ENCODE data around the gene HDAC9.
"Not testable (repeated sequence)": the region's sequence is repeated elsewhere in the genome, so short reads cannot be mapped to it uniquely, and the experiment has no call there.

Gene HDAC9

DNA sequence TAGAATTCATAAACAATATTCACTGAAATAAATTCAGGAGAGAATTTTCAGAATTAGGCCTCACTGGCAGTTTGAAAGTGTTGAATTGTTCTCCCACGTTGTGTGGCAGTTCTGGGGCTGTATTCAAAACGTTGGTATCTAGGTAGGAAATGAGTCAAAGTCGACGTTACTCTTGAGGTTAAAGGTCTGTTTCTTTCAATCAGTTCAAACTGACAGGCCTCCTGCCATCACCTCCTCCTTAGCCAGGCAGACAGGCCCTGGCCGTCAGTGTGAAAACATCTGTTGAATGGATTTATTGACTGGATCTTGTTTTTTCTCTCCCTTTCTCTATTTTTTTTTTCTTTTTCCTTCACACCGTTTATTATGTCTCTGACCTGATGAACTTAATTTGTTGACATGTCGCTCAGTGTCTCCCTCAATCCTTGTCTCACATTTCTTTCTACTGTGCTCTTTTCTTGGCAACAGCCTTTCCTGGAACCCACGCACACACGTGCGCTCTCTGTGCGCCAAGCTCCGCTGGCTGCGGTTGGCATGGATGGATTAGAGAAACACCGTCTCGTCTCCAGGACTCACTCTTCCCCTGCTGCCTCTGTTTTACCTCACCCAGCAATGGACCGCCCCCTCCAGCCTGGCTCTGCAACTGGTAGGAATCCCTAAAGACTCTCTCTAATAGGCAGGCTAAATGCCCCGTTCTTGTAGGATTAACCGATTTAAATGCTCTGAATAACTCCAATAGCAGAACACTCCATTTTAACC, 231.7 kb downstream of the HDAC9 start:
- no peak for DNase-seq (ENCODE audit: low spot score)

- DNase-seq (ENCODE audit: low spot score): not testable (repeated sequence)
Observed at GRCh38 chr7:18736012-18736411, 240.5 kb downstream of the HDAC9 start.

DNA sequence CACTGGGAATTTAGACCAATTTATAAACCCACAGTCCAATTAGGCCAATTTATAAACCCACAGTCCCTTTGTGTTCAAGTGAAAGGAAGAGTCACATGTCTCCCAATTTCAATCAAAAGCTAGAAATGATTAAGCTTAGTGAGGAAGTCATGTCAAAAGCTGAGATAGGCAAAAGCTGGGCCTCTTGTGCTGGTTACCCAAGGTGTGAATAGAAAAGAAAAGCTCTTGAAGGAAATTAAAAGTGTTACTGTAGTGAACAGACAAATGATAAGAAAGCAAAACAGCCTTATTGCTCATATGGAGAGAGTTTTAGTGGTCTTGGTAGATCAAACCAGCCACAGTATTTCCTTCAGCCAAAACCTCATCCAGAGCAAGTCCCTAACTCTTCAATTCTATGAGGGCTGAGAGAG, 245.0 kb downstream of the HDAC9 start:
- DNase-seq (ENCODE audit: low spot score): no peak

- DNase-seq (ENCODE audit: low spot score): peak; percentile 17
Observed at GRCh38 chr7:18753972-18754610, 258.5 kb downstream of the HDAC9 start.

- DNase-seq (ENCODE audit: low spot score): no peak
Observed at GRCh38 chr7:18754766-18755165, 259.2 kb downstream of the HDAC9 start.

GRCh38 chr7:18755793-18756192, 260.2 kb downstream of the HDAC9 start:
- no peak for DNase-seq (ENCODE audit: low spot score)

GRCh38 chr7:18756378-18757050, 261.0 kb downstream of the HDAC9 start:
- DNase-seq (ENCODE audit: low spot score): no peak

GRCh38 chr7:18760046-18760445, 264.5 kb downstream of the HDAC9 start:
- no peak for DNase-seq (ENCODE audit: low spot score)

DNA sequence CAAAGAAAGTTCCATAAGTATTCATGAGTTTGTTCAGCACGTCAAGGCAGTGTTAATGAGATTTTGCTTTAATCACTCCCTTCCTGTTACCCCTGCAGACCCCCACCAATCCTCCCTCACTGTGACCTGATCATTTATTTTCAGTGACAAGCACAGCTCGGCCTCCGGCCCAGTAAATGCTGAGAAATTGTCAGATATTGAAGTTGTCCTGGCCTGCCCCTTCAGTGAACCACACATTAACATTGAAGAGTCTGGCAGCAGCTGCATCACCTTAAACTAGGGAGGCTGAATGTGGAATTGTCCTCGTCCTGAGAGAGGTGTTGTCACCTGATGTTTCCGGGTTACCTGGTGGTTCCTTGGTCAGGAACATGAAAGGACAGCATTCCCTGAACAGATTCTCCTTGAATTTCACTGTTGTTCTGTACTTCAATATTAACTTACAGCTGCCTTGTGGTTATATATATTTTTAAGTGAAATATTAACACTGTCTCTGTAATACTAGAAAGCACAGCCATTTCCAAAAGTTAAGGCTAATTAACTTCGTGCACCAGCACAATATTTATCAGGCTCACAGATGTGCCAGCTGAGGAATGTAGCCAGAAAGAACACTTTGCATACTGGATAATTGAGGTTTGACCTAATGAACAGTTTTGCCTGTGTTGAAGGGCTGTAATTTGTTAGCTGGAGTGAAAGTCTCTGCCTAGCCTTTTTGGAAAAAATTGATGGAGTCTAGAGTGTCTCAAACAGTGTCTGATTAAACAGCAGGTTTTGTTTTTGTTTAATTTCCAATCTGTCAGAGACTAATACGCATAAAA, 265.3 kb downstream of the HDAC9 start:
- no peak for DNase-seq (ENCODE audit: low spot score)

GRCh38 chr7:18762189-18762588, 266.6 kb downstream of the HDAC9 start:
- DNase-seq (ENCODE audit: low spot score): no peak

- DNase-seq (ENCODE audit: low spot score): no peak
Observed at GRCh38 chr7:18768256-18768655, 272.7 kb downstream of the HDAC9 start.

GRCh38 chr7:18770154-18770811, 274.7 kb downstream of the HDAC9 start:
- DNase-seq (ENCODE audit: low spot score): peak; percentile 8

DNA sequence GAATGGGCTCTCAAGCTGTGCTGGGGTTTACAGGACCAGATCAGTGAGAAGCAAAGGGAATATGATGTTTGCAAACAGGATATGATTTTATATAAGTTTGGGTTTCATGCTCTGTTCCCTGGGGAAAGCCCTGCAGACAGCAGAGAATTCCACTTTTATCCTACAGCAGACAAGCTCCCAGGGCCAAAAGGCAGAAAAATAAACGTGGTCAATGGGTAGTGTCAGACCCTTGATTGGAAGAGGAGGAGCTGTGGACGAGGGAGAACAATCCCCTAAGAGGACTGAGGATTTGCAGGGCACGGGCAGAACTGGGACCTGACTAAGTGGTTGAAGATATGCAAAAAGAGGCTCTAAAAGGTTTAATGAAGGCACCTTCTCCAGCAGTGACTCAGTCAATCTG, 275.3 kb downstream of the HDAC9 start:
- no peak for DNase-seq (ENCODE audit: low spot score)

GRCh38 chr7:18771834-18772566, 276.5 kb downstream of the HDAC9 start:
- DNase-seq (ENCODE audit: low spot score): no peak

DNA sequence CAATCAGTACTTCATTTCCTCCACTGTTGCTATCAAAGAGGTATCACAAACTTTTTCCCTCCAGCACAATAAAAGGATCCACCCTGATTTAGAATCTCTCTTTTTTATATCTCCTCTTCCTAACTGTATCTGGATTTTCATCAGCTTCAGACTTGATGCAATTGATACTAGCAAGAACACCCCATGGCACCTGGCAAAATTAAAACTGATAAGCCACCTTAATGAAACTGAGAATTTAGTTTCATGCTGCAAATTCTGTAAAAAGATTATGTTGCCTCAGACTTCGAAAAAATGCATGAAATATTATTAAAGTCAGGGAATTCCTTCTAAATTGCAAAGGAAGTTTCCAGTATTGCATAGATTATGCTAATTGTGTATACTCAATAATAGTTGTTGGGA, 277.0 kb downstream of the HDAC9 start:
- no peak for DNase-seq (ENCODE audit: low spot score)

GRCh38 chr7:18777314-18777713, 281.8 kb downstream of the HDAC9 start:
- no peak for DNase-seq (ENCODE audit: low spot score)

GRCh38 chr7:18778594-18778993, 283.0 kb downstream of the HDAC9 start:
- no peak for DNase-seq (ENCODE audit: low spot score)

- no peak for DNase-seq (ENCODE audit: low spot score)
Observed at GRCh38 chr7:18780266-18780665, 284.7 kb downstream of the HDAC9 start.

DNA sequence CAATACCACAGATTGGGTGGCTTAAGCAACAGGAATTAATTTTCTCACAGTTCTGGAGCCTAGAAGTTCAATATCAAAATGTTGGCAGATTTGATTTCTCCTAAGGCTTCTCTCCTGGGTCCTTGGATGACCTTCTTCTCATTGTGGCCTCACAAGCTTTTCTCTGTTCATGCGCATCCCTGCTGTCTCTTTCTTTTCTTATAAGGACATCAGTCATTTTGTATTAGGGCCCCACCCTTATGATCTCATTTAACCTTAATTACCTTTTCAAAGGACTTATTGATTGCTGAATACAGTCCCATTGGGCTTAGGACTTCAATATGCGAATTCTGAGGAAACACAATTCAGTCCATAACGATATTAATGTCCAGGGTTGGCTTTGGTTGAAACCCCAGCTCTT, 285.4 kb downstream of the HDAC9 start:
- DNase-seq (ENCODE audit: low spot score): no peak

GRCh38 chr7:18786196-18786727, 290.7 kb downstream of the HDAC9 start:
- DNase-seq (ENCODE audit: low spot score): no peak

DNA sequence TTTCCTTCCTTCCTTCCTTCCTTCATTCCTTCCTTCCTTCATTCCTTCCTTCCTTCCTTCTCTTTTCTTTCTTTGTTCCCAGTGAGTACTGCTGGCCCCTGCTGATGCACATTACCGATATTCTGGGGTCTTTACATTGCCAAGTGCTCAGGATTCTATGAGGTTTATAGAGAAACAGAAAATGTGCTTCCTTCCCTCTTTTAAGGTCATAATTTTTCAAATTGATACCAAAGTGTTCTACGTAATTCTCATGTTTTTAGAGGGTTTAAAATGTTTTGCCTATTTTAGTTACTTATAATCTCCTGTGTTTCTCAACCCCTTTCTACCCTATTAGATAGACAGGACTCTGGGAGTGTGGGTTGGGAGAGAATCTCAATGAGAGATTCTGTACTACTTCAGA, 291.2 kb downstream of the HDAC9 start:
- no peak for DNase-seq (ENCODE audit: low spot score)
